ENCODE data around the gene WDR90.

The WDR90 gene

DNA sequence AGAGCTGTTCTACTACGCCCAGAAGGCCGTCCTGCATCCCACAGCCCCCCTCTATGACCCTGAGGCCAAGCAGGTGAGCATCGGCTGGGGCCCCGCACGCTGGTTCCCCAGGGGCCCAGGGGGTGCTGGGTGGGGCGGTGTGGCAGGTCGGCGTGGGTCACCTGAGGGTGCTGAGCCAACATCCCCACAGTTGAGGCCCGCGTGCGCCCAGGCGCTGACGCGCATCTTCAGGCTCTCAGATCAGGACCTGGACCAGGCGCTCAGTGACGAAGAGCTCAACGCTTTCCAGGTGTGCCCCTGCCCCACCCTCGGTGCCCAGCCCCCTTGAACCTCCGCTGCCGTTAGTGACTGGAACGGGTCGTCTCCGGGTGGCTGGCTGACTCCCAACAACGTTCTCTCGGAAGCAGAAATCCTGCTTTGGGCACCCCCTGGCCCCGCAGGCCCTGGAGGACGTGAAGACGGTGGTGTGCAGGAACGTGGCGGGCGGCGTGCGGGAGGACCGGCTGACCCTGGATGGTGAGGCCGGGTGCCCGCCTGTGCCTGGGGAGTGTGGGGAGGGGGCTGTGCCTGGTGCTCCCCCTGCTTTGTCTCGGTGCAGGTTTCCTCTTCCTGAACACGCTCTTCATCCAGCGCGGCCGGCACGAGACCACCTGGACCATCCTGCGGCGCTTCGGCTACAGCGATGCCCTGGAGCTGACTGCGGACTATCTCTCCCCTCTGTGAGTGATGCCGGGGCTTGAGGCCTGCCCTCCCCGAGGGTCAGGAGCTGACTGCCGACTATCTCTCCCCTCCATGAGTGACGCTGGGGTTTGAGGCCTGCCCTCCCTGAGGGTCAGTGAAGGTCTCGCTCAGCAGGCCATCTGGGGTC, 21.6 kb downstream of the WDR90 start:
- peaks cover 25% of the 10 kb centered on the region for H3K79me2 ChIP-seq (ENCODE audit: control insufficient read depth, low read length)
- peaks cover 3% of the 10 kb centered on the region; the same call in 1 of the 2 replicates for H3K27me3 ChIP-seq (ENCODE audit: control insufficient read depth, low read length)
- peaks cover 5% of the 10 kb centered on the region; the same call in 1 of the 2 replicates for H4K20me1 ChIP-seq (ENCODE audit: control insufficient read depth, insufficient read depth, low read depth, low read length)
- 0 out of 2 replicates have a peak, but pooled peaks cover 2% of the 10 kb centered on the region for H3F3A ChIP-seq (ENCODE audit: control insufficient read depth, insufficient read depth)
- peaks cover 77% of the 10 kb centered on the region for H3K36me3 ChIP-seq (ENCODE audit: control insufficient read depth, low read length)
- peaks cover 21% of the 10 kb centered on the region for H3K4me1 ChIP-seq (ENCODE audit: control insufficient read depth, low read length)
- no peak overlapping the region for H3K4me2 ChIP-seq (ENCODE audit: low read length)
- TF ChIP-seq EZH2phosphoT487 (IDR thresholded peaks at IDR 0.05; ENCODE audit: borderline replicate concordance, low read length): no peak
- TF ChIP-seq, protein P1, sequence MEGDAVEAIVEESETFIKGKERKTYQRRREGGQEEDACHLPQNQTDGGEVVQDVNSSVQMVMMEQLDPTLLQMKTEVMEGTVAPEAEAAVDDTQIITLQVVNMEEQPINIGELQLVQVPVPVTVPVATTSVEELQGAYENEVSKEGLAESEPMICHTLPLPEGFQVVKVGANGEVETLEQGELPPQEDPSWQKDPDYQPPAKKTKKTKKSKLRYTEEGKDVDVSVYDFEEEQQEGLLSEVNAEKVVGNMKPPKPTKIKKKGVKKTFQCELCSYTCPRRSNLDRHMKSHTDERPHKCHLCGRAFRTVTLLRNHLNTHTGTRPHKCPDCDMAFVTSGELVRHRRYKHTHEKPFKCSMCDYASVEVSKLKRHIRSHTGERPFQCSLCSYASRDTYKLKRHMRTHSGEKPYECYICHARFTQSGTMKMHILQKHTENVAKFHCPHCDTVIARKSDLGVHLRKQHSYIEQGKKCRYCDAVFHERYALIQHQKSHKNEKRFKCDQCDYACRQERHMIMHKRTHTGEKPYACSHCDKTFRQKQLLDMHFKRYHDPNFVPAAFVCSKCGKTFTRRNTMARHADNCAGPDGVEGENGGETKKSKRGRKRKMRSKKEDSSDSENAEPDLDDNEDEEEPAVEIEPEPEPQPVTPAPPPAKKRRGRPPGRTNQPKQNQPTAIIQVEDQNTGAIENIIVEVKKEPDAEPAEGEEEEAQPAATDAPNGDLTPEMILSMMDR (IDR thresholded peaks at IDR 0.05; ENCODE audit: low read depth, low read length, poor library complexity, severe bottlenecking): no peak
- H3K9me3 ChIP-seq (ENCODE audit: control insufficient read depth, insufficient read depth, low read length): no peaks in the 10 kb centered on the region
- no peak overlapping the region for H3K27ac ChIP-seq (ENCODE audit: low read depth, low read length)
- no peaks in the 10 kb centered on the region for H3K9me2 ChIP-seq (replicated peaks; ENCODE audit: control insufficient read depth, low read length)
- H3K4me3 ChIP-seq (ENCODE audit: low read length): no peak overlapping the region

- H3K9me2 ChIP-seq (replicated peaks; ENCODE audit: control insufficient read depth, low read length): no peaks in the 10 kb centered on the region
- no peak overlapping the region for H3K4me3 ChIP-seq (ENCODE audit: low read length)
- H4K20me1 ChIP-seq (ENCODE audit: control insufficient read depth, insufficient read depth, low read depth, low read length): peaks cover 5% of the 10 kb centered on the region; the same call in 1 of the 2 replicates
- H3K9me3 ChIP-seq (ENCODE audit: control insufficient read depth, insufficient read depth, low read length): no peaks in the 10 kb centered on the region
- H3K4me1 ChIP-seq (ENCODE audit: control insufficient read depth, low read length): peaks cover 21% of the 10 kb centered on the region
- no peak for TF ChIP-seq EZH2phosphoT487 (IDR thresholded peaks at IDR 0.05; ENCODE audit: borderline replicate concordance, low read length)
- TF ChIP-seq, protein P1 (IDR thresholded peaks at IDR 0.05; ENCODE audit: low read depth, low read length, poor library complexity, severe bottlenecking): no peak
- H3K79me2 ChIP-seq (ENCODE audit: control insufficient read depth, low read length): peaks cover 25% of the 10 kb centered on the region
- H3K36me3 ChIP-seq (ENCODE audit: control insufficient read depth, low read length): peaks cover 71% of the 10 kb centered on the region
- no peak overlapping the region for H3K27ac ChIP-seq (ENCODE audit: low read depth, low read length)
- no peak overlapping the region for H3K4me2 ChIP-seq (ENCODE audit: low read length)
- H3K27me3 ChIP-seq (ENCODE audit: control insufficient read depth, low read length): peaks cover 3% of the 10 kb centered on the region; the same call in 1 of the 2 replicates
- H3F3A ChIP-seq (ENCODE audit: control insufficient read depth, insufficient read depth): 0 out of 2 replicates have a peak, but pooled peaks cover 2% of the 10 kb centered on the region
Observed at GRCh38 chr16:671353-672131, 22.4 kb downstream of the WDR90 start.

- H3K4me1 ChIP-seq (ENCODE audit: control insufficient read depth, low read length): peaks cover 20% of the 10 kb centered on the region
- H3K79me2 ChIP-seq (ENCODE audit: control insufficient read depth, low read length): peaks cover 25% of the 10 kb centered on the region
- no peak for TF ChIP-seq EZH2phosphoT487 (IDR thresholded peaks at IDR 0.05; ENCODE audit: borderline replicate concordance, low read length)
- TF ChIP-seq, protein P1 (IDR thresholded peaks at IDR 0.05; ENCODE audit: low read depth, low read length, poor library complexity, severe bottlenecking): no peak
- H3K9me3 ChIP-seq (ENCODE audit: control insufficient read depth, insufficient read depth, low read length): no peaks in the 10 kb centered on the region
- no peak overlapping the region for H3K4me2 ChIP-seq (ENCODE audit: low read length)
- H3K9me2 ChIP-seq (replicated peaks; ENCODE audit: control insufficient read depth, low read length): no peaks in the 10 kb centered on the region
- 0 out of 2 replicates have a peak, but pooled peaks cover 2% of the 10 kb centered on the region for H3F3A ChIP-seq (ENCODE audit: control insufficient read depth, insufficient read depth)
- H3K4me3 ChIP-seq (ENCODE audit: low read length): no peak overlapping the region
- H3K36me3 ChIP-seq (ENCODE audit: control insufficient read depth, low read length): peaks cover 64% of the 10 kb centered on the region
- peaks cover 5% of the 10 kb centered on the region; the same call in 1 of the 2 replicates for H4K20me1 ChIP-seq (ENCODE audit: control insufficient read depth, insufficient read depth, low read depth, low read length)
- peaks cover 3% of the 10 kb centered on the region; the same call in 1 of the 2 replicates for H3K27me3 ChIP-seq (ENCODE audit: control insufficient read depth, low read length)
- H3K27ac ChIP-seq (ENCODE audit: low read depth, low read length): no peak overlapping the region
Observed at GRCh38 chr16:672371-672770, 23.2 kb downstream of the WDR90 start.
